Upper lobe of left lung (tissue), 4 donors: ENCODE results near the gene DENND1A.

Experiments
- CTCF ChIP-seq, 6 experiments: fragments of 450-650 bp in 4 of 6; fragments of 200-600 bp in 2 of 6; sonication (generic) in 2 of 6; IDR thresholded peaks; one replicate each; pipeline ENCODE4 v1.5.1; 2016 to 2019; ENCODE audit warnings: antibody characterized with exemption in 6 of 6
- EP300 ChIP-seq, 4 donors: sonication (generic); formaldehyde crosslinking; IDR thresholded peaks; one replicate each; pipeline ENCODE4 v1.5.1; 2017; ENCODE audit warnings: antibody characterized with exemption in 4 of 4, control low read depth in 2 of 4
- POLR2A ChIP-seq, 4 donors: fragments of 450-650 bp; IDR thresholded peaks; one replicate each; pipeline ENCODE4 v1.5.1; 2016 to 2017; ENCODE audit warnings: antibody characterized with exemption in 4 of 4, mild to moderate bottlenecking in 2 of 4
- POLR2AphosphoS5 ChIP-seq, 2 donors: sonication (generic); formaldehyde crosslinking; IDR thresholded peaks; one replicate each; pipeline ENCODE4 v1.5.1; 2017; ENCODE audit warnings: antibody characterized with exemption in 2 of 2

DNA sequence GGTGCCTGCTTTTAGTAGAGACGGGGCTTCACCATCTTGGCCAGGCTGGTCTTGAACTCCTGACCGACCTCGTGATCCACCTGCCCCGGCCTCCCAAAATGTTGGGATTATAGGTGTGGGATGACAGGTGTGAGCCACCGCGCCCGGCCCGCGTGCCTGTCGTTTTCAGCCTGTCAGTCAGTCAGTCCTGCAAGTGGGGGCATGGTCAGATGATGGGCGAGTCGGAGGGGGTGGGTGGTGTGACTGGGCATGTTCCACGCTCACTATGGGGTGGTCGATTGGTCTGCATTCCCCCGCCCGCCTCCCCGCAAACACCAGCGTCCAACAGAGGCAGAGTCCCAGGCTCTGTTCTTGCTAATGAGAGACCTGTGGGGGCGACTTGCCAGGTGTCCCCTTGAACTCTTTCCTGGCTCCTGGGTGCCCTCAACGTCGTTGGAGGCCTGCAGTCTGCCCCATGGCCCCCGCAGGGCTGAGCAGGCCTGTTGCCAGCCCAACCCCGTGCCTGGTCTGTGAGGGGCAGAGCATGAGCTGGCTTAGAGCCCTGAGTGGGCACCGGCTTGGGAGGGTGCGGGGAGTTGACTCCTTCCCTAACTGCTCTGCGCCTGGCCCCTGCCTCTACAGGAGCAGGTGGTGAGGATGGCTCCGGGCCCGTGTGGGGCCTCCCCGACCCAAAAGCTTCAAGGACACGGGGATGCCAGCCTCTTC is 550.8 kb downstream of the DENND1A start:
- TF ChIP-seq CTCF (IDR thresholded peaks at IDR 0.05) (no peak), POLR2AphosphoS5 (IDR thresholded peaks at IDR 0.05) (no peak), POLR2A (IDR thresholded peaks at IDR 0.05) (no peak), EP300 (IDR thresholded peaks at IDR 0.05) (no peak)
